Thoracic aorta (tissue), 2 donors: ENCODE data around the gene OBSCN. TPM values are rescaled to one million over a fixed set of nuclear protein-coding genes. Genes with fewer than 3 reads are reported as not detected.
"Not testable (repeated sequence)": the region's sequence is repeated elsewhere in the genome, so short reads cannot be mapped to it uniquely, and the experiment has no call there.

Source experiments
- ATAC-seq: fragments of 150-250 bp; one replicate; pipeline ENCODE4 v1.8.0; 2017; ENCODE audit warnings: low read depth; ENCODE audit not compliant: insufficient number of reproducible peaks, low FRiP score
- DNase-seq: peaks from one replicate; pipeline ENCODE4 v3.0.0-alpha.2; 2020; ENCODE audit warnings: low spot score
- H3K27ac ChIP-seq, 2 donors: fragments of 200-600 bp; sonication (generic); 1 replicate in 1 of 2; 2 replicates in 1 of 2; pipeline ENCODE4 v1.5.1; 2016; ENCODE audit warnings: mild to moderate bottlenecking in 2 of 2, moderate library complexity in 2 of 2
- H3K27me3 ChIP-seq: fragments of 200-600 bp; sonication (generic); replicated peaks from 2 replicates; pipeline ENCODE4 v1.6.0; 2016; ENCODE audit warnings: mild to moderate bottlenecking; ENCODE audit not compliant: insufficient read depth
- H3K36me3 ChIP-seq: fragments of 200-600 bp; sonication (generic); one replicate; pipeline ENCODE4 v1.5.1; 2016
- H3K4me1 ChIP-seq, 2 donors: fragments of 200-600 bp; sonication (generic); 1 replicate in 1 of 2; 2 replicates in 1 of 2; pipeline versions ENCODE4 v1.5.1 to v1.6.0; 2016; ENCODE audit warnings: low read depth in 2 of 2, mild to moderate bottlenecking in 1 of 2; ENCODE audit not compliant: control insufficient read depth in 1 of 2
- H3K4me3 ChIP-seq: fragments of 200-600 bp; sonication (generic); 2 replicates; pipeline ENCODE4 v1.5.1; 2016; ENCODE audit warnings: mild to moderate bottlenecking
- H3K9me3 ChIP-seq: fragments of 200-600 bp; sonication (generic); 2 replicates; pipeline ENCODE4 v1.5.1; 2016
- total RNA-seq, 2 donors: library from RNA; depleted of rRNA; stranded (reverse); fragments of >200 nt; gene quantifications; one replicate each; pipeline versions ENCODE4 v1.1.0 to v1.2.3, GENCODE V29; 2016
- TF ChIP-seq, protein P1 (sequence below): fragments of 200-600 bp; sonication (generic); IDR thresholded peaks from one replicate; pipeline ENCODE4 v1.5.1; 2019; ENCODE audit warnings: antibody characterized with exemption

Gene OBSCN
- total RNA-seq, 2 donors from 2014 or later, result 22.3 to 40.2 TPM

GRCh38 chr1:228249513-228250305, 41.9 kb downstream of the OBSCN start:
- Histone ChIP-seq H3K4me1 (no peaks in the 10 kb centered on the region), H3K27ac (no peak overlapping the region), H3K27me3 (no peaks in the 10 kb centered on the region), H3K36me3 (peaks cover 6% of the 10 kb centered on the region), H3K9me3 (peaks cover 12% of the 10 kb centered on the region), H3K4me3 (no peak overlapping the region)
- no peak for DNase-seq
- TF ChIP-seq, protein P1, sequence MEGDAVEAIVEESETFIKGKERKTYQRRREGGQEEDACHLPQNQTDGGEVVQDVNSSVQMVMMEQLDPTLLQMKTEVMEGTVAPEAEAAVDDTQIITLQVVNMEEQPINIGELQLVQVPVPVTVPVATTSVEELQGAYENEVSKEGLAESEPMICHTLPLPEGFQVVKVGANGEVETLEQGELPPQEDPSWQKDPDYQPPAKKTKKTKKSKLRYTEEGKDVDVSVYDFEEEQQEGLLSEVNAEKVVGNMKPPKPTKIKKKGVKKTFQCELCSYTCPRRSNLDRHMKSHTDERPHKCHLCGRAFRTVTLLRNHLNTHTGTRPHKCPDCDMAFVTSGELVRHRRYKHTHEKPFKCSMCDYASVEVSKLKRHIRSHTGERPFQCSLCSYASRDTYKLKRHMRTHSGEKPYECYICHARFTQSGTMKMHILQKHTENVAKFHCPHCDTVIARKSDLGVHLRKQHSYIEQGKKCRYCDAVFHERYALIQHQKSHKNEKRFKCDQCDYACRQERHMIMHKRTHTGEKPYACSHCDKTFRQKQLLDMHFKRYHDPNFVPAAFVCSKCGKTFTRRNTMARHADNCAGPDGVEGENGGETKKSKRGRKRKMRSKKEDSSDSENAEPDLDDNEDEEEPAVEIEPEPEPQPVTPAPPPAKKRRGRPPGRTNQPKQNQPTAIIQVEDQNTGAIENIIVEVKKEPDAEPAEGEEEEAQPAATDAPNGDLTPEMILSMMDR, result no peak
- ATAC-seq, result no peak

DNA sequence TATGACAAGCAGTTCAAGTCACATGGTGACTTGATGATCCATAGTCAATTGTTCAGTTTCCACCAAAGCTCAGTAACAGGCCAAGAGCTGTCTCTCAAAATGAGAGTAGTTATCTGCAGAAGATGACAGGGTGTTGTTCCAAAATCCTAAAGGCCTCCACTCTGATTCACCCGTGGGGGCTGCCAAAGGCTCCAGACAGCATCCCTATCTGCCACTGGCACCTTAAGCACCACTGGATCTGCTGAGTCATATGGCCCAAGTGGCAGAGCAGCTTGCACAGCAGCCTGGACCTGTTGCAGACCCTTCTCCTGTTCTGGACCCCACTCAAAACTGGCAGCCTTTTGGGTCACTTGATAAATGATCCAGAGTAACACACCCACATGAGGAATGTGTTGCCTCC, 44.6 kb downstream of the OBSCN start:
- H3K27me3 ChIP-seq, H3K4me3 ChIP-seq, H3K4me1 ChIP-seq, H3K27ac ChIP-seq, H3K36me3 ChIP-seq, H3K9me3 ChIP-seq, ATAC-seq, DNase-seq: not testable (repeated sequence)

DNA sequence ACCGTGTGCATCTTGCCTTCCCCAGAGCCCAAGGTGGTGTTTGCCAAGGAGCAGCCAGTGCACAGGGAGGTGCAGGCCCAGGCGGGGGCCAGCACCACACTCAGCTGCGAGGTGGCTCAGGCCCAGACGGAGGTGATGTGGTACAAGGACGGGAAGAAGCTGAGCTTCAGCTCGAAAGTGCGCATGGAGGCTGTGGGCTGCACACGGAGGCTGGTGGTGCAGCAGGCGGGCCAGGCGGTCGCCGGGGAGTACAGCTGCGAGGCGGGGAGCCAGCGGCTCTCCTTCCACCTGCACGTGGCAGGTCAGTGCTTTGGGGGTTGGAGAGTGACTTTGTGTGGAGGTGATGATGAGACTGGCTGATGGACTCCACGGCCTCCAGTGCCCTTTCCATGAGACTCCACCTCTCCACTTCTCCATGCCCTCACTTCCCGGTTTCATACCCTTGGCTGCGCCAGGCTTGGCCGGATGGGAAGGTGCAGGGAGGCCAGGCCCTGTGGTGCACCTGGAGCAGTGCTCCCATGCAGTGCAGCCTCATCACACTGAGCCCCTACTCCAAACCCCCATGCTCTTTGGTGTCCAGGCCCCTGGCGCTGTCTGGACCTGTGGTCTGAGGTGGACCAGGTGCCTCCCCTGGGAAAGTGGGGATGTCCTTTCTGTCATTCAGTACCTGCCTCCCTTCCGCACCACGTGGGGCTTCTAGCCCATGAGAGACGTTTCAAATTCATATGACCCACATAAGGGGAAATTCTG, 49.0 kb downstream of the OBSCN start:
- H3K27me3 ChIP-seq, result no peaks in the 10 kb centered on the region
- no peaks in the 10 kb centered on the region for H3K9me3 ChIP-seq
- no peak for DNase-seq
- no peak for ATAC-seq
- TF ChIP-seq, protein P1, result no peak
- no peak overlapping the region for H3K27ac ChIP-seq
- H3K36me3 ChIP-seq, result no peaks in the 10 kb centered on the region
- H3K4me1 ChIP-seq, result no peaks in the 10 kb centered on the region
- H3K4me3 ChIP-seq, result no peak overlapping the region

GRCh38 chr1:228258486-228258885, 50.6 kb downstream of the OBSCN start:
- H3K9me3 ChIP-seq, result no peaks in the 10 kb centered on the region
- no peaks in the 10 kb centered on the region for H3K36me3 ChIP-seq
- TF ChIP-seq, protein P1, result no peak

GRCh38 chr1:228259368-228259894, 51.6 kb downstream of the OBSCN start:
- Histone ChIP-seq H3K36me3 (no peaks in the 10 kb centered on the region), H3K4me3 (no peak overlapping the region), H3K9me3 (no peaks in the 10 kb centered on the region), H3K27ac (no peak overlapping the region), H3K27me3 (no peaks in the 10 kb centered on the region), H3K4me1 (no peaks in the 10 kb centered on the region)
- ATAC-seq (no peak), DNase-seq (no peak)
- TF ChIP-seq, protein P1, result no peak

More at GRCh38 chr1:228258486-228258885, 50.6 kb downstream of the OBSCN start:
- H3K4me3 ChIP-seq, result no peak overlapping the region
- no peaks in the 10 kb centered on the region for H3K4me1 ChIP-seq
- H3K27ac ChIP-seq, result no peak overlapping the region
- ATAC-seq (no peak), DNase-seq (no peak)
- H3K27me3 ChIP-seq, result no peaks in the 10 kb centered on the region
